PC-9 (cell line): ENCODE measurements around the gene PGBD5. TPM values are rescaled to one million over a fixed set of nuclear protein-coding genes. Genes with fewer than 3 reads are reported as not detected.

Experiments
- BruUV-seq: library from RNA; stranded (reverse); fragments of 400-500 nt; replicated peaks from 2 replicates; lab custom pipeline; 2021; lab: Mats Ljungman, UMichigan
- CTCF ChIA-PET: fragments of 300-600 bp; sonication (Branson Sonifier 250); formaldehyde crosslinking; loops from one replicate; lab custom pipeline; 2022; ENCODE audit warnings: antibody characterized with exemption; lab: Charles Lee
- POLR2A ChIA-PET: fragments of 300-600 bp; sonication (Branson Sonifier 250); formaldehyde crosslinking; loops from one replicate; lab custom pipeline; 2022; ENCODE audit warnings: antibody characterized with exemption; ENCODE audit not compliant: unreplicated experiment; lab: Charles Lee
- DNase-seq, 2 experiments: peaks; one replicate each; pipeline versions ENCODE4 v3.0.0 to v3.0.0-alpha.2; 2015 to 2022; ENCODE audit warnings: mixed read lengths in 1 of 2
- H2AFZ ChIP-seq: fragments of 200-600 bp; sonication (generic); 2 replicates; pipeline ENCODE4 v1.8.1; 2017; ENCODE audit warnings: antibody characterized with exemption
- H3F3A ChIP-seq: fragments of 200-600 bp; sonication (generic); 2 replicates; pipeline ENCODE4 v1.8.1; 2017; ENCODE audit warnings: antibody characterized with exemption, mild to moderate bottlenecking, low read depth; ENCODE audit not compliant: insufficient read depth
- H3K27ac ChIP-seq: fragments of 200-600 bp; sonication (generic); 2 replicates; pipeline ENCODE4 v1.6.1; 2016; ENCODE audit warnings: mixed run types
- H3K27me3 ChIP-seq: fragments of 200-600 bp; sonication (generic); 2 replicates; pipeline ENCODE4 v1.6.1; 2016; ENCODE audit warnings: low read depth, mixed run types; ENCODE audit not compliant: insufficient read depth
- H3K36me3 ChIP-seq: fragments of 200-600 bp; sonication (generic); 2 replicates; pipeline ENCODE4 v1.6.1; 2016; ENCODE audit warnings: low read depth, mixed run types
- H3K4me1 ChIP-seq: fragments of 200-600 bp; sonication (generic); replicated peaks from 2 replicates; pipeline ENCODE4 v1.6.1; 2016; ENCODE audit warnings: mixed run types; ENCODE audit not compliant: insufficient read depth
- H3K4me2 ChIP-seq: fragments of 200-600 bp; sonication (generic); 2 replicates; pipeline ENCODE4 v1.6.1; 2017; ENCODE audit warnings: mixed run types
- H3K4me3 ChIP-seq: fragments of 200-600 bp; sonication (generic); 2 replicates; pipeline ENCODE4 v1.6.1; 2016; ENCODE audit warnings: mixed run types
- H3K79me2 ChIP-seq: fragments of 200-600 bp; sonication (generic); 2 replicates; pipeline ENCODE4 v1.6.1; 2017; ENCODE audit warnings: low read depth, mixed run types
- H3K9me2 ChIP-seq: fragments of 200-600 bp; sonication (generic); 2 replicates; pipeline ENCODE4 v1.8.1; 2017; ENCODE audit warnings: mild to moderate bottlenecking; ENCODE audit not compliant: insufficient read depth
- H3K9me3 ChIP-seq: fragments of 200-600 bp; sonication (generic); 2 replicates; pipeline ENCODE4 v1.8.1; 2016; ENCODE audit warnings: low read depth; ENCODE audit not compliant: insufficient read depth
- H4K20me1 ChIP-seq: fragments of 200-600 bp; sonication (generic); 2 replicates; pipeline ENCODE4 v1.8.1; 2017; ENCODE audit not compliant: insufficient read depth
- EZH2 ChIP-seq: fragments of 200-600 bp; sonication (generic); IDR thresholded peaks from 2 replicates; pipeline ENCODE4 v1.8.0; 2017; ENCODE audit warnings: antibody characterized with exemption, low read depth
- intact Hi-C: fragments of 100-400 bp; cut with micrococcal nuclease; formaldehyde crosslinking; loops from one replicate; pipeline ENCODE4 v1.10.0; 2022; ENCODE audit not compliant: unreplicated experiment
- total RNA-seq: library from RNA; stranded (reverse); gene quantifications from 2 replicates; pipeline ENCODE4 v1.2.3, GENCODE V29; 2021

Gene PGBD5
- total RNA-seq, 1 experiment from 2014 or later, result not detected

- H3K36me3 ChIP-seq, result no peaks in the 10 kb centered on the region
- H2AFZ ChIP-seq, result no peak overlapping the region
- H3K79me2 ChIP-seq, result no peaks in the 10 kb centered on the region
- DNase-seq, result no peak
- H4K20me1 ChIP-seq, result no peaks in the 10 kb centered on the region; the same call in 1 of the 2 replicates
- CTCF ChIA-PET, result no interaction called here
- no peak overlapping the region for H3K27ac ChIP-seq
- H3K4me1 ChIP-seq, result no peaks in the 10 kb centered on the region
- no peak overlapping the region for H3K4me3 ChIP-seq
- no peaks in the 10 kb centered on the region for H3K27me3 ChIP-seq
- no peaks in the 10 kb centered on the region for H3K9me2 ChIP-seq
- TF ChIP-seq EZH2, result no peak
- H3K4me2 ChIP-seq, result no peak overlapping the region
- no TSS peak for BruUV-seq
- intact Hi-C loops, result loop anchor here (5.0 to 10.0 kb wide), 3 partner anchors 161 to 603 kb away; partner anchors contain the start of gene GALNT2
- POLR2A ChIA-PET, result no interaction called here
- no peaks in the 10 kb centered on the region for H3K9me3 ChIP-seq
- no peaks in the 10 kb centered on the region for H3F3A ChIP-seq
Measured at GRCh38 chr1:230265200-230266115, 160.7 kb downstream of the PGBD5 start.

Other genes with a start within 250 kb of the PGBD5 start
- 21.5 and 24.3 TPM in 2 replicates for gene COG2, start 216.1 kb upstream of the PGBD5 start, total RNA-seq